ENCODE measurements around the gene CNNM1.

Gene CNNM1

DNA sequence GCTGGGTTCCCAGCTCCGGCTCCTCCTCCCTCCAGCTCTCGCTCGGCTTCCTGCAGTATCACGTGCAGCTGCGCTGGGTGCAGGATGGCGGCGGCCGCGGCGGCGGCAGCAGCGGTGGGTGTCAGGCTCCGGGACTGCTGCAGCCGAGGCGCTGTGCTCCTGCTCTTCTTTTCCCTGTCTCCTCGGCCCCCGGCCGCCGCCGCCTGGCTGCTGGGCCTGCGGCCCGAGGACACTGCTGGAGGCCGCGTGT is at the start of gene CNNM1:
Gene CNNM1, plus strand, starts transcription at position 53 of the 250 bp plus-strand sequence. Its CDS starts 32 bp downstream, at position 85.
- peak; percentile 44 for DNase-seq (ENCODE audit: low spot score)

DNA sequence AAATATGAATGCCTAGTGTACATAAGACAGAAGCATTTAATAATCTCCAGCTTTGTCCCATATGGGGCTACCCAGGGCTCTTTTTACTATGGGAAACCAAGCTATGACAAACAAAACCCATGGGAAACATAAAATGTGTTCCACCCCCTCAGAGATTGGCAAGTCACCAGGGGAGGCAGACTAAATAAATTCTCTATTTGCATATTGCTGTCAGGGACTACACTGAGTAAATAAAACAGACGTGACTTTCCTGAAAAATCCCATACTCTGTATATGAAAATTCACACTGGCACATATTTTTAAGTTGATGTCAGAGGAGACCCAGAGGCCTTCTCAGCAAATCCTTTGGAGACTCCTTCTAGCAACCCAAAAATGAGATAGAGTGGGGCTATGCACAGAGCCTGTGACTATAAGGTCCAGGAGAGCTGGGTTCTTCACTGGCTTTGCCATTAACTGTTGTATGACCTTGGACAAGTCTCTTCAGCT is 49.5 kb upstream of the CNNM1 start:
- DNase-seq (ENCODE audit: low spot score), result peak; percentile 35

DNA sequence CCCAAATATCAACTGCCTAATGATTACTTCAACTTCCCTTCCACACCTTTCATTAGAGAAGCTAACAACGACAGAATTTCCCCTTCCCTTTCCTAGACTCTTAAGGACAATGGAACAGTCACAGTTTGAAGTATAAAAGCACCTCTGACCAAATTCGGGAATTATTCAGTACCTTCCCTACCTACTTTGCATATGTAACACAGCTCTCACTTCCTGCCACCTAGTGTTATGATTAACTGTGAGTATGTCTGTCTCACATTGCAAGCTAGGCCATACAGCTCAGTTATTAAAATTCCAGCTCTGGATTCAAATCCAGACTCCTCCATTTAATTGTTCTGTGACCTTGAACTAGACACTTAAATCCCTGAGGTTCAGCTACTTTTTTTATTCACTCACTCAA is 48.7 kb upstream of the CNNM1 start:
- no peak for DNase-seq (ENCODE audit: low spot score)

DNA sequence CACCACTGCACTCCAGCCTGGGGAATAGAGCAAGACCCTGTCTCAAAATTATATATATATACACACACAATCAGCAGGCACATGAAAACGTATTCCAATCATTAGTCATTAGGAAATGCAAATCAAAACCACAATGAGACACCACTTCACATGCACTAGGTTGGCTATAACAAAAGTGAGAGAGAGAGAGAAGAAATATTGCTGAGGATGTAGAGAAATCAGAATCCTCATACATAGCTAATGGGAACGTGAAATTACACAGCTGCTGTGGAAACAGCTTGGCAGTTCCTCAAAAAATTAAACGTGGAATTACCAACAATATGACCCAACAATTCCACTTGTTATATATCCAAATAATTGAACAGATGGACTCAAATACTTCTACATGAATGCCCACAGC is 43.3 kb upstream of the CNNM1 start:
- DNase-seq (ENCODE audit: low spot score), result no peak

- no peak for DNase-seq (ENCODE audit: low spot score)
Observed at GRCh38 chr10:99290306-99290705, 38.9 kb upstream of the CNNM1 start.

DNA sequence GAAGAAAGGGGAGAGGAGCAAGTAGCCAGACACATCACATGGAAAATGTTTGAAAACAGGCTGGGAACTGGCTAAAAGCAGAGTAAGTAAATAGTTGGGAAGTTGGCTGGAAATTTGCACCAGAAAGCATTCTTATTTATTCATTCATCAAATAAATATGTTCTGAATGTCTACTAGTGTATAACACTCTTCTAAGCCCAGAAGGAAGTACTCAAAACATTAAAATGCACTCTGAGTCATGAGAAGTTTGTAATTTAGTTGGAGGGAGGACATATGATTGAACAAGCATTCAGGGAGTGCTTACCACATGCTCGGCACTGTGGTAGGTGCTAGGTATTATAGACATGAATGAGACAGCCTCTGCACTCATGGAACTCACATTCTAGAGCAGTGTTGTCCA is 37.0 kb upstream of the CNNM1 start:
- peak; percentile 80 for DNase-seq (ENCODE audit: low spot score)

DNA sequence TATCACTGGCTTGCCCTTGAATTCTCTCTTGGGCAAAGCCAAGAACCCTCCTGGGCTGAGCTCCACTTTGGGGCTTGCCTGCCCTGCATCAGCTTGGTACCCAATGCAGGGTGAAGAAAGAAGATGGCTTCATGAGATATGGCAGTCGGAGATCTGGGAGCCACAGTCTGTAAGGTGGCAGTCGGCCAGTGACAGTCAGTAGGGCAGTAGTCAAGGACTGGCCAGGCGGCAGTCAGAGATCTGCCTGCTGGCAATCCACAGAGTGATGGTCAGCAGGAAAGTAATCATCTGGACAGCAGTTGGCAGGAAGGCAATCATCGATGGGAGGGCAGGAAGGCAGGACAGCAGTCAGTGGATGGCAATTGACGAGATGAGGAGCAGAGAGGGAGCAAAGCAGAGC is 32.6 kb upstream of the CNNM1 start:
- DNase-seq (ENCODE audit: low spot score), result no peak

- no peak for DNase-seq (ENCODE audit: low spot score)
Observed at GRCh38 chr10:99297033-99297432, 32.1 kb upstream of the CNNM1 start.

- peak; percentile 21 for DNase-seq (ENCODE audit: low spot score)
Observed at GRCh38 chr10:99303899-99304861, 25.0 kb upstream of the CNNM1 start.

DNA sequence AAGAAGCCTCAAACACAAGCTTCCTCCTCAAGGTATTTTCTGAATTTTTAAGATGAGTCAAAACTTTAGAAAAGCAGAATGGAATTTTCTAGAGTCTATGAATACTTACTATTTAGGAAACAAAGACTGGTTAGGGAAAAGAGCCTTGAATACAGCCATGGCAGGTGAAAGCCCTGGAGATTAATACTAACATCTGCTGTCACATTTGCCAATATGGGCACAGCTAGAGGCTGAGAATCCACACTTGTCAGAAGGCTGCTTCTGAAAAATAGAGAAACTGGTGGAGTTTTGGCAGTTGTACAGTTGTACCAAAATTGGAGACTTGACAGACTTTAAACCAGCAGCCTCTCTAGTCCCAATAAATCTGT is 24.3 kb upstream of the CNNM1 start:
- DNase-seq (ENCODE audit: low spot score), result no peak

DNA sequence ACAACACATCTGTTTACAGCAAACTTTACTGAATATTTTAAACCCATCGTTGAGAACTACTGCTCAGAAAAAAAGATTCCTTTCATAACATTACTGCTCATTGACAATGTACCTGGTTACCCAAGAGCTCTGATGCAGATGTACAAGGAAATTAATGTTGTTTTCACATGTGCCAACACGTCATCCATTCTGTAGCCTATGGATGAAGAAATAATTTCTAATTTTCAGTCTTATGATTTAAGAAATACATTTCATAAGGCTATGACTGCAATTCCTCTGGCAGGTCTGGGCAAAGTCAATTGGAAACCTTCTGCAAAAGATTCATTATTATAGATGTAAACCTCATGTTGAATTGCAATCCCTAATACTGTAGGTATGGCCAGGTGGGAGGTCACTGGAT is 16.7 kb upstream of the CNNM1 start:
- DNase-seq (ENCODE audit: low spot score), result no peak

- DNase-seq (ENCODE audit: low spot score), result no peak
Observed at GRCh38 chr10:99315853-99316252, 13.3 kb upstream of the CNNM1 start.

- no peak for DNase-seq (ENCODE audit: low spot score)
Observed at GRCh38 chr10:99316374-99316773, 12.8 kb upstream of the CNNM1 start.

DNA sequence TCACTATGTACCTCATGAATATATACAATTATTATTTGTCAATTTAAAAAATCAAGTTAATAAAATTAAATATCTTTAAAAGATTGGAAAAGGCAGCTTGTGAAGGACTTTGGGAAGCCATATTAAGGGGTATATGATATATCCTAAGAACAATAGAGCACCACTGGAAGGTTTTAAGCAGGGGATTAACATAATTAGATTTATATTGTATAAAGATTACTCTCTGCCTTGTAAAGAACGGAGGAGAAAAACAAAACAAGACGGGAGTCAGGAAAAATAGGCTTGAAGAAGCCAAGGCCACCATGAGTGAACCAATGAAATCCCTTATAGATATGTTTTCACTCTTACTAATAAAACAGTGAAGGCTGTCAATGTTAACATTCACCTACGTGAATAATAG is 11.1 kb upstream of the CNNM1 start:
- no peak for DNase-seq (ENCODE audit: low spot score)

GRCh38 chr10:99318475-99318874 is 10.7 kb upstream of the CNNM1 start:
- DNase-seq (ENCODE audit: low spot score), result no peak

- no peak for DNase-seq (ENCODE audit: low spot score)
Observed at GRCh38 chr10:99325281-99325680, 3.9 kb upstream of the CNNM1 start.

- DNase-seq (ENCODE audit: low spot score), result no peak
Observed at GRCh38 chr10:99326871-99327270, 2.3 kb upstream of the CNNM1 start.

DNA sequence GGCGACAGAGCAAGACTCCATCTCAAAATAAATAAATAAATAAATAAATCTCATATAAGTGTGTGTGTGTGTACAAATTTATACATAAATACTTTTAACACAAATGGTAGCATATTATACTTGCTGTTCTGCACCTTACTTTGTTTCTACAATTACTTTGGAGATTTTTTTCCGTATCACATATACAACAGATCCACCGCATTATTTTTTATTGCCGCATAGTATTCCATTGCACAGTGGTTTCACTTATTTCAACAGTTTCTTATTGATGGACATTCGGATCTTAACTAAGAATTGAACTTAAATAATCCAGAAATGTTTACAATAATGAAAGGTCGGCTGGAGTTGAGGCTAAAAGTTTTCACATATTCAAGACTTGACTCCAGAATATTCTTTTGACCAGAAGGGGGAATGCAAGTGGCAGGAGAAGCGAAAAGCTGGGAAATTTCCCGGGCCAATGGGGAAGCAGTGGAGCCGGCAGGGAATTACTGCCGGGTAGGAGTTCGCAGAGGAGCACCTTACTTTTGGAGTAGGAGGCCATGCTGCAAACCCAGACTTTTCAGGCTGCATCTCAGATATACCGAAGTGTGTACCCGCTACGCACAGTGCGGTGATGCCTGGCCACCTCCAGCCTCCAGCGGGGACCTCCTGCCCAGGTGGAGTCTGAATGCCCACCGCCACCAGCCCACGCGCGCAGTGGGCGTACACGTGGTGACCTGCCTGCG is 415 bp upstream of the CNNM1 start:
- DNase-seq (ENCODE audit: low spot score), result peak; percentile 47

- peak; percentile 24 for DNase-seq (ENCODE audit: low spot score)
Observed at GRCh38 chr10:99329554-99330346, 594 bp downstream of the CNNM1 start.

DNA sequence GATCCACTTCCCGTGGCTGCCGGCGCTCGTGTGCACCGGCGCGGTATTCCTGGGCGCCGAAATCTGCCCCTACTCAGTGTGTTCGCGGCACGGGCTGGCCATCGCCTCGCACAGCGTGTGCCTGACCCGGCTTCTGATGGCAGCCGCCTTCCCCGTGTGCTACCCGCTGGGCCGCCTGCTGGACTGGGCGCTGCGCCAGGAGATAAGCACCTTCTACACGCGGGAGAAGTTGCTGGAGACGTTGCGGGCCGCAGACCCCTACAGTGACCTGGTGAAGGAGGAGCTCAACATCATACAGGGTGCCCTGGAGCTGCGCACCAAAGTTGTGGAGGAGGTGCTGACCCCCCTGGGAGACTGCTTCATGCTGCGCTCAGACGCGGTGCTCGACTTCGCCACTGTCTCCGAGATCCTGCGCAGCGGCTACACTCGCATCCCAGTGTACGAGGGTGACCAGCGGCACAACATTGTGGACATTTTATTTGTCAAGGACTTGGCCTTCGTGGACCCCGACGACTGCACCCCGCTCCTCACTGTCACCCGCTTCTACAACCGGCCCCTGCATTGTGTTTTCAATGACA is 1.3 kb downstream of the CNNM1 start:
- DNase-seq (ENCODE audit: low spot score), result no peak

- DNase-seq (ENCODE audit: low spot score), result peak; percentile 20
Observed at GRCh38 chr10:99331207-99331803, 2.1 kb downstream of the CNNM1 start.

DNA sequence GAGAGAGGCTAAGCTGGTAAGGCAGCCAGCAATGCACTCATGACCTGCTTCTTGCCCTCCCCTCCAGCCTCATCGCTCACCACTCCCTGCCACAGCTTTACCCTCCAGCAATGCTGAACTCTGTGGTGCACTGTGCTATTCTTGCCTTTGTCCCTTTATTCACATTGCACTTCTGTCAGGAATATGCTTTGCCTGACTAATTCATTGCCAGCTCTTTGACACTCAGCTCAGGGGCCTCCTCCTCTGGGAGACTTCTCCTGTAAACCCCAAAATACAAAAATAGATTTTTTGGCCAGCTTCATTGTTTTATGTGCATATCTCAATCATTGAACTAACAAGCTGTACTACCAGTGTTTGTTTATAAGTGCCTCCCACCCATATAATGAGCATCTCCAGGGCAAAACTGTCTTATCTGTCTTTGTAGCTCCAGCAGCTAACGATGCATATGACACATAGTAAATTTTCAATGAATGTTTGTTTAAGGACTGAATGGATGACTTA is 8.2 kb downstream of the CNNM1 start:
- DNase-seq (ENCODE audit: low spot score), result no peak

All from AG08395 (cell line).